GM19455 (cell line): ENCODE results near the gene ATP6V0E1.
"Not testable (repeated sequence)": the region's sequence is repeated elsewhere in the genome, so short reads cannot be mapped to it uniquely, and the experiment has no call there.

ENCODE experiments used
- ATAC-seq: cut with Tn5 transposase; IDR thresholded peaks from one replicate; pipeline ENCODE4 v1.9.1; 2021; ENCODE audit not compliant: unreplicated experiment

Gene ATP6V0E1

DNA sequence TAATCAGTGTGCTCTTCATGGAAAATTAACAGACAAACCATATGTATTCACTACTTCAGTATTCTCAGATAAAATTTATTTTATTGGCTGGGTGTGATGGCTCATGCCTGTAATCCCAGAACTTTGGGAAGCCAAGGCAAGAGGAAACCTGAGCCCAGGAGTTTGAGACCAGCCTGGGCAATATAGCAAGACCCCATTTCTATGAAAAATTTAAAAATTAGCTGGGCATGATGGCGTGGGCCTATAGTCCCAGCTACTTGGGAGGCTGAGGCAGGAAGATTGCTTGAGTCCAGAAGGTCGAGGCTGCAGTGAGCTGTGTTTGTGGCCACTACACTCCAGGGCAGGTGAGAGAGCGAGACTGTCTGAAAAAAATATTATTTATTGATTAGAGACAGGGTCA is 49.2 kb downstream of the ATP6V0E1 start:
- no peak for ATAC-seq

DNA sequence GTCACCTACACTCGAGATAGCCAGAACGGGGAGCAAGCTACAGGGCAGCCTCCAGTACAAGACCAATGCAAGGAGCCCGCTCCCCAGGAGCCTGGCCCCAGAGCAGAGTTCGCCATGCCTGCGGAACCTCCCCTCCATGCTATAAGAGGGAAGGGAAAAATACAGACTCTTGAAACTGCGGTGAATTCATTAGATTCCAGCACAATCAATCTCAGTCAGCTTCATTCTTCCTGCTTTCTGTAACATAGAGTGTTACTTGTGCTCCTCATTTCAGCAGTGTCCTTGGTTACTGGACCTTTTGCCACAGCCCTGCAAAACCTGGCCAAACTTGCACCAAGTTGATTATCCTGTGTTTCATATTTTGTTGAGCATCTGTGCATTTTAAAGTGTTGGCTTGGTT is 50.4 kb downstream of the ATP6V0E1 start:
- no peak for ATAC-seq

DNA sequence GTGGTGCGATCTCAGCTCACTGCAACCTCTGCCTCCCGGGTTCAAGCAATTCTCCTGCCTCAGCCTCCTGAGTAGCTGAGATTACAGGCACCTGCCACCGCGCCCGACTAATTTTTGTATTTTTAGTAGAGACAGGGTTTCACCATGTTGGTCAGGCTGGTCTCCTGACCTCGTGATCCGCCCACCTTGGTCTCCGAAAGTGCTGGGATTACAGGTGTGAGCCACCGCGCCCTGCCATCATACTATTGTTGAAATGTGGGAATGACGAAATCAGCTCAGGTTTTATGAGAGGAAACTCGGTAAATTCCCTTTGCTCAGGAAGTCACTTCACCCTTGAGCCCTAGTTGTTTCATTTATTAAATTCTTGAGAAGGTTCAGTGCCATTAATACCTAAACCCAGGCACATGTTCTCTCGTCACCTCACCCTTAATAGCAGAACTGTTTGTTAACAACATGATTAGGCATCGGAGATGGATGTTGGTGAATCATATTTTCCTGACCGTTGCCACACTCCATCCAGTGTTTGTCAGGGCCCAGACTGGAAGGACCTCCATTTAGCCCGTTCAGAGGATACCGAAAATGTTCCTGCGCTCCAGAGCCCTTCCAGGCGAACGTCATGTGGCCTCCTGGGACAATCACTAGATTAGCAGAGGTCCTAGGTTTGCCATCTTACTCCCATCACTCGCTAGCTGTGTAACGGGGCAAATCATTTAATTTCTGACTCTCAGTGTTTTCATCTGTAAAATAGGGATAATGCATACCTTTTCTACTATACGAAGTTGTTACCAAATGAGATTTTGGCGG is 52.5 kb downstream of the ATP6V0E1 start:
- ATAC-seq: peak; percentile 47

DNA sequence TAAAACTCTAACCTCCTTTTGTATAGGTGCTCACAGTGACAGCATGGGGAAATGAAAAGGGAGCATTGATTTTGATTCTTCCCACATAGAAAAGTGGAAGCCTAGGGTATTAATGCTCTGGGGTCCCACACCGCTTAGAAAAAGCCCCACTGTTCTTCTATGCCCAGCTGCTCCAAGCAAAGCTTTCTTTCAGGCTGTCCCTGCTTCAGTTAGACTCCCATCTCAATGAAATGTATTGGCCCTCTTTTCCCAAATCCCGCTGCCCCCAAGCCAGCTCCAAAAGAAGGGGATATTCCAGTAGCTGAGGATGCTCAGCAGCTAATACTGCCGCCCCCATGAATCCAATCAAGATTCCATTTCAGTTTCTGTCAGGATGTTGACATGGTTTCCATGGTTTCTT is 55.6 kb downstream of the ATP6V0E1 start:
- no peak for ATAC-seq

DNA sequence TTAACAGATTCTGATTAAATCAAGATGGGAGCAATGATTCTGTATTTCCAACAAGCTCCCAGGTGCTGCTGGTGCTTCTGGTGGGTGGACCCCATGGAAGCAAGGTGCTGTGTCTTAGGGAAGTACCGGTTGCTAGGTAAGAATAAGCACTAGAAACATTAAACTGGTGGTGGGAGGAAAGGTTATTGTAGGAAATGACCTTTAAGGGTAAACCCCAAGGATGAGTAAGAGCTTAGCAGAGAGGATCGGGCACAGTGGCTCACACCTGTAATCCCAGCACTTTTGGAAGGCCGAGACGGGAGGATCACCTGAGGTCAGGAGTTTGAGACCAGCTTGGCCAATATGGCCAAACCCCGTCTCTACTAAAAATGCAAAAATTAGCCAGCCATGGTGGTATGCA is 56.4 kb downstream of the ATP6V0E1 start:
- ATAC-seq: no peak

DNA sequence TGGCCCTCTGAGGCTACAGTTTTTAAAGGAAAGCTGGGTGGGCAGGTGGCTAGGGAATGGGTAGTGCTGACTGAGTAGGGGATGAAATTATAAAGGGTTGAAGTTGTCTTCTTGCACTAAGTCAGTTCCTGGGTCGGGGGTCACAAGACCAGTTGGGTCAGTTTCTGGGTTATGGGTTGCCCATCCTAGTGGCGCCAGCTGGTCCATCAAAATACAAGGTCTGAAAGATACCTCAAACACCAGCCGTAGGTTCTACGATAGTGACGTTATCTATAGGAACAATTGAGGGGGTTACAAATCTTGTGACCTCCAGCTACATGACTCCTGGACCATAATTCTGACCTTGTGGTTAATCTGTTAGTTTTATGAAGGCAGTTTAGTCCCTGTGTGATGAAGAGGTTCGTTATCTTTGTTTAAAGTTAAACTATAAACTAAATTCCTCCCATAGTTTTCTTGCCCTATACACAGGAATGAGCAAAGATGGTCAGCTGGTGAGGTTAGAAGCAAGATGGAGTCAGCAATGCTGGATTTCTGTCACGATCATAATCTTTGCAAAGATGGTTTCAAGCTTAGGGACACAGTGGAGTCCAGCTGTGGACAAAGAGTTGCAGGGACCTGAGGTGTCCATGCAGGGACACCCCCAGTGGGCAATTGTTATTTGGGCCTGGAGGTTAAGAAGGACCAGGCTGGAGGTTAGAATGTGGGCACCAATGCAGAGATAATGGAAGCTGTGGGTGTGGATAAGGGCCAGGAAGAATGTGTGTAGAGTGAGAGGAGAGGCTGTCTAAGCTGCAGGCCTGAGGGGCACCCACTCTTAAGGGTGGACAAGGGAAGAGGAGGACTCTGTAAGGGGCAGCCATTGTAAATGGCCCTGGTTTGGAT is 58.6 kb downstream of the ATP6V0E1 start:
- ATAC-seq: no peak

DNA sequence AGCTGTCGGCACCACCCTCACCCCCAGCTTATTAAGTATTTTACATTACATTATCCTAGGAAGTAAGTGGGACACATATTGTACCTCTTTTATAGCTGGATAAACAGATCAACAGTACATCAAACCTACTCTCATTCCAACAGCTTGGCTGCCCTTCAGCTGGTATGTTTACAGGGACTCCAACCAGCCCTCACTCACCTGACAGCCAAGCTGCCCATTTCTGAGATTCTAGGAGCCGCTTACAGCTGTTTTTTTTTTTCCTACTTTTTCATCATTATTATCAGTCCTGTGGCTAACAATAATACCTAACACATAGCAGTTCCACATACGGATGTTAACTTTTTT is 59.2 kb downstream of the ATP6V0E1 start:
- ATAC-seq: no peak

DNA sequence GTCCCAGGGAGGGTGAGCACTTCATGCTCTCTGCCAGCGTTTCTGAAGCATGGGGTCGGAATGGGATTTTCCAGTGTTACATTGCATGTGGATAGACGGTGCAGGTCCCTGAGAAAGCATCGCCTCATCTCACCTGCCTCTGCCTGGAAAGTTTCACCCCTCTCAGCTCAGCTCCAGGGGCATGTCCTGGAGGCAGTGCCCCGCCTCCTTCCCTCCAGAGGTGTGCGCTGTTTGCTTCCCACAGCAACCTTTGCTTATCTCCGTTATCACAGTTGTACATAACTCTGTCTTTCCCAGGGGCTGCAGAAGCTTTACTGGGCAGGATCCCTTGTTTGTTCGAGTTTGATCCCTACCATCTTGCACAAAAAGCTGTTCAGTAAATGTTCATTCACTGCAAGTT is 61.9 kb downstream of the ATP6V0E1 start:
- no peak for ATAC-seq

DNA sequence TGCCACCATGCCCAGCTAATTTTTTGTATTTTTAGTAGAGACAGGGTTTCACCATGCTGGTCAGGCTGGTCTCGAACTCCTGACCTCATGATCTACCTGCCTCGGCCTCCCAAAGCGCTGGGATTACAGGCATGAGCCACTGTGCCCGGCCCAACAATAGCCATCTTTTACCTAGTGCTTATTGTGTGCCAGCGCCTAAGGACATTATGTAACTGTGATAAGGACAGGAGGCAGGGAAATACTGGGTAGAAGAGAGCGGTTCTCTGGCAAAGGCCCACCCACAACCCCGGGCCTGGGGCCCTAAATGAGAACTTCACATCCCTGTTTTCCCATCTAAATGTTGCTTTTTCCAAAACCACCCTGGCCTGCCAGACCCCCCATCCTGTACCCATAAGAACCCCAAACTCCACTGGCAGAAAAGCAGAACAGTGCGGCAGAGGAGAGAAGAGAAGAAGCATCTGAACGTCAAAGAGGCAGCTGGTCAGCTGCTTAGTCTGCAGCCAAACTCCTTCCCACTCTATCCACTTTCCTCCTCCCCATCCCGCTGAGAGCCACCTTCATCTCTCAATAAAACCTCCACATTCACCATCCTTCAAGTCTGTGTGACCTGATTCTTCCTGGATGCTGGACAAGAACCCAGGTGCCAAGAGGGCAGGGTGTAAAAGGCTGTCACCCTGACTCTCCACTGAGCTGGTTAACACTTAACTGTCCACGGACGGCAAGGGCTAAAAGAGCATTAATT is 63.7 kb downstream of the ATP6V0E1 start:
- not testable (repeated sequence) for ATAC-seq

DNA sequence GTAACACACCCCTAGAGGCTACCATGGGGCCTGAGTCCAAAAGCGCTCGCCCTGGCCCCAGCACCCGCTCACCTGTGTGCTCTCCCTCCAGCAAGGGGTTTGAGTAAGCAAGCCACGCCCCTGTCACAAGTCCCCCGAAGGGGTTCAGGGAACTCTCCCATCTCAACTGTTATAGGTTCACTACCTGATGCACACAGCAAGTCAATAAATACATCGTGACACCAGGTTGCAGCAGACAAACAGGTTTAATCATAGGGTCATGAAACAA is 64.2 kb downstream of the ATP6V0E1 start:
- ATAC-seq: no peak

DNA sequence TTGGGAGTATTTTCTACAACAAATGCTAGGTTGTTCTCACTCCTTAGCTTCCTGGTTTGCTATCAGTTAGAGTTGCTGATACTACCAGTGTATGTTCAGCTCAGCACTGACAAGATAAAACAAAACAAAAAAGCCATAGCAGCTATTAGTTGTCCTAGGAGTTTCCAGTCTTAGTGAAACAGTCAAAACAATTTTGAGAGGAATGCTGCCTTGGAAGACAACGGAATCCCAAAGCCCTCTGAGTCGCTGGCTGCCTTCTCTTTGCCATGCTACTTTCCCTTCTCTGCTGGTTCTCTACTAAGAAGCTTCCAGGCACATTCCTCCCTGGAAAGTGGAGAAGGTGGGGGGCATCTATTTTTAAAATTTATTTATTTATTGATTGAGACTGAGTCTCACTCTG is 67.2 kb downstream of the ATP6V0E1 start:
- ATAC-seq: no peak

DNA sequence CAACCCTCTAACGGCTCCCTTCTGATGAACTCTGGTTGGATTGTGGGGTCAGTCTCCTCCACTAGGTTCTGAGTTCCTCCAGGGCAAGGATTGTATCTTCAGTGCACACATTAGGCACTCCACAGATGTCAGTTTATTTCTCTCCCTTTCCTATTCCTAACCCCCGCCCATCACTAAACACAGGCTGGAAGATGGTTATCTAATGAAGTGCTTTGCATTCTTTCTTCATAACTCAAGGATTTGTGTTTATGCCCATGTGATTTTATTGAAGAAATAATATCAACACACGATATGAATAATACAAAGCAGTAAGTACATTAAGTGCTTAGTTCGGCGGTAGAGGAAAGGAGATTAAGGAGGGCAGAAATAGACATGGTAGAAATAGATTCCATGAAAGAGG is 68.2 kb downstream of the ATP6V0E1 start:
- ATAC-seq: no peak

DNA sequence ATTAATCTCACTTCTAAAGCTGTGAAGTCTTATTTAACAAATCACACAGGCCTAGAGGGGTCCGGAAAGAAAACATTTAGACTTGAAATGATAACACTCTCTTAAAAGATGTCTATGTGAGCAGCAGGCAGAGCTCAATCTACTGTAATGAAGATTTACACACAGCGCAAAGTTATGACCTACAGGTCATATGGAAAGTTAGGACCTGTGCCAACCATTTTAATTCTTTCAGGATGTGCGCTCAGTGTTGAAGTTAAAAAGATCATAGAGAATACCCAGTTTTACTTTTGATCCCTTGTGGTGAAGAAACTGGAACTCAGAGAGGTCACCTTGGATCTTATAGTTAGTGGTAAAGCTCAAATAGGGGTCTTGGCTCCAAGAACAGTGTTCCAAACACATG is 69.5 kb downstream of the ATP6V0E1 start:
- ATAC-seq: no peak

DNA sequence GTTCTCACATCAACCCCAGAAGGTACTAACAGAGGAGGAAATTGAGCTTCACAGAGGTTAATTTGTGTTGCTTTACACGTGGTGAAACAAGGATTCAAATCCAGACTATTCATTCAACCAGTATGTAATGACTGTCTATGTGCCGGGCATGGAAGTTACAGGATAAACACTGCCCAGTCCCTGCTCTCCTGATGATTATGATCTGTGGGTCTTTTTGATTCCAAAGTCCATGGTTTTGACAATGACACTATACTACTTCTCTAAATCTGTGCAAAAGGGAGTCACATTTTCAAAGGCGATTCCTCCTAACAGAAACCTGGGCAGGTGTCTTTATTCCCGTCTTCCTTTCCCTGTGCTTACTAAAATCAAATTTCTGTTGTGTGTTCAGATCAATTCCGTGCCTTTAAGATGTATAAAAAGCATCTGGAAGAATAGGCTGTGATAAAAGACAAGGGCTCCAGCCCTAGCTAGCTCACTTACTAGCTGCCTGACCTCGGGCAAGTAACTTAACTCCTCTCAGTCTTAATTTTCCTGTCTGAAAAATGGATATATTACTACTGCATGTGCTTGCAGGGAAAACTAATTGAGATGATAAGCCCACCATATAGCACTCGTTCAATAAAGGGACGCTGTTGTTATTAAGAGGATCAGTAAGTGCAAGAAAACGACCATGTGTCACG is 71.6 kb downstream of the ATP6V0E1 start:
- ATAC-seq: no peak

DNA sequence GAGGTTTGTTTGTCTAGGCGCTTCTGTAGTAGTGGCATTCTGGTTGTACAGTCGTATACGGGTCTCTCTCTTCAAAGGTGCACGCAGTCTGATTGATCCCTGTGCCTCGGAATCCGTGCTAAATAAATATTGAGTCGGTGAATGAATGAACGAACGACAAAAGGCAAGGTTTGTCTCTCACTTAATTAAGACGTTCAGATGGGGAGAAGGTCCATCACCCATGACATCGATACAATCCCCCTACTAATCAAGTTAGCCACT is 72.1 kb downstream of the ATP6V0E1 start:
- ATAC-seq: peak; percentile 0

DNA sequence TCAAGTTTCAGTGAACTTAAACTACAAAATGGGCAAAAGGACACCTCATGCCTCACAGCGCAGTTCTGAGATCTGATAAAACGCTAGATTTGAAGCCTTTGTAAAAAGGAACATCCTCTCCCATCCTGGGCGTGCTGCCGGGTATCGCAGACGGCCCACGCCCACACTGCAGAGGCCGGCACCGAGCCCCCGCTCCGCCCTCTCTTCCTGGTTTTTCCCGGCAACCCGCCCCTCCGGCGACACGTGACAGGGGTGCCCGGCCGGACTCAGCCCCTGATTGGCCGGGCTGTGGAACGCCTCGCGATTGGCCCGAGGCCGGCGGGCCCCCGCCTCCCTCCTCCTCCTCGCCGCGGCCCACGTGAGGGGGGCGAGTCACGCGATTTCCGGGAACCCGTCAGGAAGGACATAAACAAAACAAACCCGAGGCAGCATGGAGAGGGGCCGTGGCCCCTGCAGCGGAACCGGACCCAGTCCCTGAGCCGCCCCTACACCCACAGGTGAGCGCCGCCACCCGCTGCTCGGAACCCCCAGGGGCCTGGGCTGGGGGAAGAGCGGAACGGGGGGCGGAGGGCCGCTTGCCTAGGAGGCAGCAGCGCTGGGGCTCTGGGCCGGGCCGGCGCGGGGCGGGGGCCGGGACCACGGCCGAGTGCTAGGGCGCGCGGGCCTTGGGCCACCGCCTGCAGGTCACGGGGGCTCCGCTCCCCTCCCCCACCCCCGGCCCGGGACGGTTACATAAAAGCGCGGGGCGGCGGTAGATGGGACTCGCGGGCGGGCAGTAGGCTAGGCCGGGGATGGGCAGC is 72.6 kb downstream of the ATP6V0E1 start, which contains the start of gene CREBRF:
Gene CREBRF (plus strand): TSS at position 370 of the 800 bp plus-strand sequence. CDS start 24,424 bp downstream, outside the sequence.
- ATAC-seq: peak; percentile 69

DNA sequence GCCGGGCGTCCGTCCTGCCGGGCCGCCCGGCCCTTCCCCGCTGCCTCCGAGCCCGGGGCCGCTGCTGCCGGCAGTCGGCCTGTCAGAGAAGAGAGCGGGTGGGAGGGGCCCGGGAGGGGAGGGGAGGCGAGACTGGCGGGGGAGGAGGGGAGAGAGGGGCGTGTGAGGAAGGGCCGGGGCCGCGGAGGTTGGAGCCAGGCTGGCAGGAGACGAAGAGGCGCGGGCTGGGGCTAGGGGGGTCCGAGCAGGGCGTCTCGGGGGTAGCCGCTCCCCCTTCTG is 73.2 kb downstream of the ATP6V0E1 start:
- peak; percentile 36 for ATAC-seq

DNA sequence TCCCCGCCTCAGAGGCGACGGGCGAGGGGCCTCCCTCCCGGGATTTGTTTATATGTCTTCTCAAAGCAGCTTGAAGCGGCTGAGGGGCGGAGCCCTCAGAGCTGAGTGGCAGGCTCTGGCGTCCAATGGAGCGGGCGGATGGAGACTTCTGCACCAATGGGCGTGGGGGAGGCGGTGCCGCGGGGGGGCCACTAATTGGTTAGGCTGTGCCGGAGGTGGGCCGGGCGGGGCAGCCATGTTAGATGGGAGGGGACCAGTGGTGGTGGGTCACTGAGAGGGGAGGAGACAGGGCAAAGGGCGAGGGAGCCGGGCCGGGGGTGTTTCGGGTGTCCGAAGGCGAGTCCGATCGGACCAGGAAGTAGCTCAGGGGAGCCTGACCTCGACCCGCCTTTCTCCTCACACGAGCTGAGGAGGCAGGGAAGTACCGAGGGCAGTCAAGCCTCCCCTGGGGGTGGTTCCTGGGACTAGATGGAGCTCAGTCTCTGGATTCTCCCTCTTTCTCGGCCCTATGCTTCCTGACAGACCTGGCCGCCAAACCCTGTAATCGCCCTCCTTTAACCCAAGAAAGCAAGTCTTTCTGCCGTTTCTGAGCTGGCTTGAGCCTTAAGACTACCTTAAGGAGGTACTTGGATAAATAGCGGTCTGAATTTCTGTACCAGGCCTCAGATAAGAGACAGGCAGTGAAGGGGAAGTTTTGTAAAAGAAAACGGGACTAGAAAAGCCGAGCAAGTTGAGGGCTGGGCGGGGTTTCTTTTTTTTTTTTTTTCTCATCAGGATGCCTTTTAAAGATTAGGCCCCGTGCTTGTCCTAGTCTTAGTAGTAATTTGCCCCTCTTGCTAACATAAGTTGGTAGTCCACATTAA is 73.7 kb downstream of the ATP6V0E1 start:
- ATAC-seq: peak; percentile 86

DNA sequence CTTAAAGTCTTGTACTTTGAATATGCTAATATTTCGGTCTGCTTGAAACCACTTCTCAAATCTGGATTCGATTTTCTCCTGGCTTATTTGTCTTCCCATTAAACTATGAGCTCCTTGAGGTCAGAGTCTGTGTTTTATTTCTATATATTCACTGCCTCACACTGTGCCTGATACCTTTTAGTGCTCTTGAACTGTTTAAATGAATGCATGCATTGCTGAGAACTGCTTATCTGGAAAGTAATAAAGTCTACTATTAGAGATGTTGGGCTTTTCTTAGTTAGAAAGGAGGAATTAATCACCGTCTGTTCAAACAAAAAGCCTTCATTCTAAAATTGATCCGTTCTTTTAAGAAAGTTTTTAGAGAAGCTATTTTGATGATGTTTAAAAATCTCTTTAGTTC is 78.6 kb downstream of the ATP6V0E1 start:
- no peak for ATAC-seq

DNA sequence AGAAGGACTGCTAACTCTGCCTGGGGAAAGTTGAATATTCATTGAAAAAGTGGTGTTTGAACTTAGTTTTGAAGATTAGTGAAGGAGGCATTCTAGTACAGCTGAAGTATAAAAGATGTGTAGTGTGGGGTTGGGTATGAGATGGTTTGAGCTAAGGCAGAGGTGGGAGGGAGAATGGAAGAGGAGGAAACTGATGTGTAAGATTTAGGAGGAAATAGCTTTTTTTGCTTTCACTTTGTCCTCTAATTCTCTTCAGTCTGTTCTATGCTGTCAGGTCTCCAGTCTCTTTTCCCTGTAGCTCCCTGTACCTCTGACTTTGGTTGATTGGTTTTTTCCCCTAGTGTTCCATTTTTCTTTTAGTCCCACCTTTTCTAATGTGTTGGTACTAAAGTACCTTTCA is 81.6 kb downstream of the ATP6V0E1 start:
- peak; percentile 64 for ATAC-seq
